GM21576 (cell line): ENCODE results near the gene HSF5.

Experiments
- ATAC-seq: cut with Tn5 transposase; IDR thresholded peaks from one replicate; pipeline ENCODE4 v1.9.1; 2021; ENCODE audit warnings: mild to moderate bottlenecking, moderate library complexity; ENCODE audit not compliant: unreplicated experiment

Gene HSF5

GRCh38 chr17:58487589-58488427 lies at the start of gene HSF5:
TSS of gene HSF5 (minus strand) at chr17:58488408. CDS start at chr17:58488274, 134 bp downstream.
- ATAC-seq, result no peak

- no peak for ATAC-seq
These were observed 49.1 kb upstream of the HSF5 start for GRCh38 chr17:58537266-58537665.

- no peak for ATAC-seq
These were observed 48.3 kb upstream of the HSF5 start for GRCh38 chr17:58536542-58536941.

GRCh38 chr17:58535431-58535830 lies 47.2 kb upstream of the HSF5 start:
- no peak for ATAC-seq

- ATAC-seq, result no peak
These were observed 46.8 kb upstream of the HSF5 start for GRCh38 chr17:58534901-58535421.

GRCh38 chr17:58534331-58534730 lies 46.1 kb upstream of the HSF5 start:
- ATAC-seq, result no peak

GRCh38 chr17:58533616-58534188 lies 45.5 kb upstream of the HSF5 start:
- ATAC-seq, result no peak

- no peak for ATAC-seq
These were observed 44.3 kb upstream of the HSF5 start for GRCh38 chr17:58532555-58532951.

GRCh38 chr17:58531661-58532554 lies 43.7 kb upstream of the HSF5 start:
- ATAC-seq, result no peak

GRCh38 chr17:58531122-58531521 lies 42.9 kb upstream of the HSF5 start:
- ATAC-seq, result no peak

GRCh38 chr17:58530655-58531054 lies 42.4 kb upstream of the HSF5 start:
- no peak for ATAC-seq

- ATAC-seq, result no peak
These were observed 41.1 kb upstream of the HSF5 start for GRCh38 chr17:58529275-58529674.

- no peak for ATAC-seq
These were observed 40.2 kb upstream of the HSF5 start for GRCh38 chr17:58528443-58528842.

- ATAC-seq, result no peak
These were observed 39.7 kb upstream of the HSF5 start for GRCh38 chr17:58527949-58528348.

GRCh38 chr17:58527306-58527705 lies 39.1 kb upstream of the HSF5 start:
- no peak for ATAC-seq

GRCh38 chr17:58525239-58525638 lies 37.0 kb upstream of the HSF5 start:
- no peak for ATAC-seq

GRCh38 chr17:58521680-58522079 lies 33.5 kb upstream of the HSF5 start:
- no peak for ATAC-seq

GRCh38 chr17:58520843-58521430 lies 32.7 kb upstream of the HSF5 start:
- no peak for ATAC-seq

GRCh38 chr17:58517928-58518609 lies 29.9 kb upstream of the HSF5 start:
- peak; percentile 76 for ATAC-seq

- no peak for ATAC-seq
These were observed 29.2 kb upstream of the HSF5 start for GRCh38 chr17:58517378-58517927.
